ENCODE measurements around the gene USP13. TPM values are rescaled to one million over a fixed set of nuclear protein-coding genes. Genes with fewer than 3 reads are reported as not detected.

The USP13 gene
- total and polyA plus RNA-seq, 2 of the 13 experiments (the other 11 are each of a cell fraction or from before 2014, with no cell fraction given), result 15.9 to 36.7 TPM

DNA sequence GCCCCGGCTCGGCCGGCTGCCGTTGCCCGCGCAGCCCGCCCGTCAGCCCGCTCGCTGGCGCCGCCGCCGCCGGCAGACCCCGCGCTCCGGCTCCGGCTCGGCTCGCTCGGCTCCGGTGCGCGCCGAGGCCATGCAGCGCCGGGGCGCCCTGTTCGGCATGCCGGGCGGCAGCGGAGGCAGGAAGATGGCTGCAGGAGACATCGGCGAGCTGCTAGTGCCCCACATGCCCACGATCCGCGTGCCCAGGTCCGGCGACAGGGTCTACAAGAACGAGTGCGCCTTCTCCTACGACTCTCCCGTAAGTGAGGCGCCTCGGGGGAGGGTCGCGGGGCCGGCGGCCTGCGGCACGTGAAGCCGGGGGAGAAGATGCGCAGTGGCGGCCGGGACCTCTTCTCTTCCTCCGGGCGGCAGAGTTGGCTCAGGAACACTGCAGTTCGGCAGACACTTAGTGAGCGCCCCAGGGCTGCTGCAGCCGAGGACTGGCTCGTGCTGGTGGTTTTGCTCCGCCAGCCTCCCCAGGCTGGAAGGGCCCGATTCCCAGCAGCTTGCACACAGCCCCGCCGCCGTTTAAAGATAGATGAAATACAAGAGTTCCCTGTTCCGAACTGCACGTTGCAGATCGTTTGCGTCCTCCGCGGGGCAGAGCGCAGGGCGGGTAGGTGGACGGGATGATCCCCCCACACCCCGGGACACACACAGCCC lies 407 bp downstream of the USP13 start (continued):
- TF ChIP-seq, protein P1, sequence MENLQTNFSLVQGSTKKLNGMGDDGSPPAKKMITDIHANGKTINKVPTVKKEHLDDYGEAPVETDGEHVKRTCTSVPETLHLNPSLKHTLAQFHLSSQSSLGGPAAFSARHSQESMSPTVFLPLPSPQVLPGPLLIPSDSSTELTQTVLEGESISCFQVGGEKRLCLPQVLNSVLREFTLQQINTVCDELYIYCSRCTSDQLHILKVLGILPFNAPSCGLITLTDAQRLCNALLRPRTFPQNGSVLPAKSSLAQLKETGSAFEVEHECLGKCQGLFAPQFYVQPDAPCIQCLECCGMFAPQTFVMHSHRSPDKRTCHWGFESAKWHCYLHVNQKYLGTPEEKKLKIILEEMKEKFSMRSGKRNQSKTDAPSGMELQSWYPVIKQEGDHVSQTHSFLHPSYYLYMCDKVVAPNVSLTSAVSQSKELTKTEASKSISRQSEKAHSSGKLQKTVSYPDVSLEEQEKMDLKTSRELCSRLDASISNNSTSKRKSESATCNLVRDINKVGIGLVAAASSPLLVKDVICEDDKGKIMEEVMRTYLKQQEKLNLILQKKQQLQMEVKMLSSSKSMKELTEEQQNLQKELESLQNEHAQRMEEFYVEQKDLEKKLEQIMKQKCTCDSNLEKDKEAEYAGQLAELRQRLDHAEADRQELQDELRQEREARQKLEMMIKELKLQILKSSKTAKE (CRISPR knock-in tag; IDR thresholded peaks at IDR 0.05; ENCODE audit: borderline replicate concordance), result peak; percentile 41; the same call in 1 of the 2 replicates
- TF ChIP-seq ZSCAN21 (CRISPR knock-in tag; IDR thresholded peaks at IDR 0.05; ENCODE audit: borderline replicate concordance) (no peak; the same call in 1 of the 2 replicates), ZNF670 (CRISPR knock-in tag; IDR thresholded peaks at IDR 0.05; ENCODE audit: borderline replicate concordance) (peak; percentile 68; the same call in 1 of the 2 replicates), ZFP41 (CRISPR knock-in tag; IDR thresholded peaks at IDR 0.05; ENCODE audit: borderline replicate concordance) (0 out of 2 replicates have a peak, but pooled peaks have one; percentile 46), MTF2 (CRISPR knock-in tag; IDR thresholded peaks at IDR 0.05; ENCODE audit: borderline replicate concordance) (no peak; the same call in 1 of the 2 replicates), ZNF460 (CRISPR knock-in tag; IDR thresholded peaks at IDR 0.05; ENCODE audit: borderline replicate concordance) (no peak), MAFG (CRISPR knock-in tag; IDR thresholded peaks at IDR 0.05) (peak; percentile 61; the same call in 1 of the 2 replicates), KLF13 (CRISPR knock-in tag; IDR thresholded peaks at IDR 0.05) (0 out of 2 replicates have a peak, but pooled peaks have one; percentile 48), RXRB (CRISPR knock-in tag; IDR thresholded peaks at IDR 0.05; ENCODE audit: borderline replicate concordance) (0 out of 2 replicates have a peak, but pooled peaks have one; percentile 10), AGO2 (optimal IDR thresholded peaks at IDR 0.05; ENCODE audit: low read depth, low read length) (peak; percentile 88)
- TF ChIP-seq, protein P2, sequence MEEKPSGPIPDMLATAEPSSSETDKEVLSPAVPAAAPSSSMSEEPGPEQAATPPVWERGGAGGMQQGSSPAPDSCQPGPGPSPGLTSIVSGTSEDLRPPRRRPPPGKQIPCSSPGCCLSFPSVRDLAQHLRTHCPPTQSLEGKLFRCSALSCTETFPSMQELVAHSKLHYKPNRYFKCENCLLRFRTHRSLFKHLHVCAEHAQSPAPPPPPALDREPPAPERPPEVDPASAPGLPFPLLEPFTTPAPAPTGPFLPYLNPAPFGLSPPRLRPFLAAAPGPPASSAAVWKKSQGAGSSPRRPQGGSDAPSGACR (CRISPR knock-in tag; IDR thresholded peaks at IDR 0.05), result peak; percentile 75
- TF ChIP-seq, protein P3, sequence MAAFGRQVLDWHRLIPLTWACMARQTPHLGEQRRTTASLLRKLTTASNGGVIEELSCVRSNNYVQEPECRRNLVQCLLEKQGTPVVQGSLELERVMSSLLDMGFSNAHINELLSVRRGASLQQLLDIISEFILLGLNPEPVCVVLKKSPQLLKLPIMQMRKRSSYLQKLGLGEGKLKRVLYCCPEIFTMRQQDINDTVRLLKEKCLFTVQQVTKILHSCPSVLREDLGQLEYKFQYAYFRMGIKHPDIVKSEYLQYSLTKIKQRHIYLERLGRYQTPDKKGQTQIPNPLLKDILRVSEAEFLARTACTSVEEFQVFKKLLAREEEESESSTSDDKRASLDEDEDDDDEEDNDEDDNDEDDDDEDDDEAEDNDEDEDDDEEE (CRISPR knock-in tag; IDR thresholded peaks at IDR 0.05), result peak; percentile 70

Measured in HepG2 (cell line).